NCI-H2081 treated with DMSO at 0.1 percent for 48 hours (cell line): Measurements from ENCODE around the gene IL1RL2.

Source experiments
- DNase-seq: peaks from one replicate; lab custom pipeline; 2025; lab: John Stamatoyannopoulos, UW

The IL1RL2 gene

GRCh38 chr2:102238778-102239177, 52.0 kb downstream of the IL1RL2 start:
- DNase-seq = no peak

DNA sequence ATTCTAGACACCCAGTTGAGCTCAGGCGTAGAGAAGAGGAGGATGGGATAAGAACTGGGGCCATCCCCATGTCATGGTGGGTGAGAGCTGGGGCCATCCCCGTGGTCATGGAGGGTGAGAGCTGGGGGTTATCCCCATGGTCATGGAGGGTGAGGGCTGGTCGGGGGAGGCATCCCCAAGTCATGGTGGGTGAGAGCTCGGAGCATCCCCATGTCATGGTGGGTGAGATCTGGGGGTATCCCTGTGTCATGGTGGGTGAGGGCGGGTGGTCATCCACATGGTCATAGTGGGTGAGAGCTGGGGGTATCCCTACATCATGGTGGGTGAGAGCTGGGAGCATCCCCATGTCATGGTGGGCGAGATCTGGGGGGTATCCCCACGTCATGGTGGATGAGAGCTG, 52.5 kb downstream of the IL1RL2 start:
- DNase-seq = no peak

- no peak for DNase-seq
Measured at GRCh38 chr2:102240640-102241370, 54.0 kb downstream of the IL1RL2 start.

DNA sequence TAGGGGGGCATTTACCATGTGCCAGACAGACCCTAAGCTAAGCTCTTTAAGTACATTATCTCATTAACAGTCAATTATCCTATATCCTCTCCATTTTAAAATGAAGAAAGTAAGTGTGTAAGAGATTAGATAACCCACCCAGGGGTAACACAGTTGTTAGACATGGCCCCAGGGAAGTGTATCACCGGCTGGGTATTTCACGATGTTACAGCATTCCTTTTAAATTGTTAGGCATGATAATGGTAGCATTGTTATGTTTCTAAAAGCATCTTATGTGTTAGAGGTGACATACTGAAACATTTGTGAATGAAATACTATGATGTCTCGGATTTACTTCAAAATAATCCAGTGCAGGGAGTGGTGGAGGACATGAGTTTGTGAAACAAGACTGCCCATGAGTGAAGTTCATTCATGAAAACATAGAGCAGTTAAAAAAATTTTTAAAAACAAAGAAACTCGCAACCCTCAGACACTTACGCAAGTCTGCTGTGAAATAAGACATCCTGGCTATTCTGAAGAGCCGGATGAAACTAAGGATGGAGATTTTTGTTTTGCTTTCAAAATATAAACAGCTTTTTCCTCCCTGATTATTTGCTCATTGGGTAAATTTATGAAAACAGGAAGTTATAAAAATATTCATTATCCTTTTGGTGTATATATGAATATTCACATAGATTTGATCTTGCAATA, 54.9 kb downstream of the IL1RL2 start:
- no peak for DNase-seq

DNA sequence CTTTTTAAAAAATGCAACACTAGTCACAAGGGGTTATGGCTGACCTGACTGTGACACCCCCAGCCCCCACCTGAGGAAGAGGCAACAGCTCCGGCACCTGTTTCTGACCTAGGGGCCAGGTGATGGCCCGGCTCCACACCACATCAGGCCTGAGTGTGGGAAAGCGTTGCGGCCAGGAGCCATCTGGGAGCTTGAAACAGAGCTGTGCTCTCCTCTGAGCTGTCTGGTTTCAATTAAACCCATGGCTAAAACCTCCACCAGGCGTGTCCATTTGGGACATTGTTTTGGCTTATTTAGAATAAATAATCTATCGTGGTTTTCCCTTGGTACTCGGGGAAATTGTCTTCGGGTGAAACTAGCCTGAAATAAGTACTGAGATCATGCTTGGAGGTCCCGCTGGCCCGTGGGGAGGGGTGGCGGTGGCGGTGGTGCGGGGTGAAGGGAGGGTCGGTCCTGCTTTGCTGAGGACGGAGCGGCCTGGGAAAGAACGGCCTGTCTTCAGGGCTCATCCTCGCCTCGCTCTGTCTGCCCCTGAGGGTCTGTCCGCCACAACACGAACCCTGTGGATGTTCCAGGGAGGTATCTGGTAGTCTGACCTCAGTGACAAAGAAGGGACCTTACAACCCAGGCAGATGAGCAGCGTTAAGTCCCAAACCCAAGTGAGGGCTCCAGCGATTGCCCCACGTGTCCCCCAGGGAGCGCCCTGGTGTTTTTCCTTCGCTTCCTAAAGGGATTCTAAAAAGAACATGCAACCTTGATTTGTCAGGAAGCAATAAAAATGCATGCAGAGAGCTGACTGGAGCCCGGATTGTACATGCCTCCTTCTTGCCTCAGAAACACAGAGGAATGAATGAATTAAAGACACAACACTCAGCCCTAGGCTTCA, 58.7 kb downstream of the IL1RL2 start:
- no peak for DNase-seq

DNA sequence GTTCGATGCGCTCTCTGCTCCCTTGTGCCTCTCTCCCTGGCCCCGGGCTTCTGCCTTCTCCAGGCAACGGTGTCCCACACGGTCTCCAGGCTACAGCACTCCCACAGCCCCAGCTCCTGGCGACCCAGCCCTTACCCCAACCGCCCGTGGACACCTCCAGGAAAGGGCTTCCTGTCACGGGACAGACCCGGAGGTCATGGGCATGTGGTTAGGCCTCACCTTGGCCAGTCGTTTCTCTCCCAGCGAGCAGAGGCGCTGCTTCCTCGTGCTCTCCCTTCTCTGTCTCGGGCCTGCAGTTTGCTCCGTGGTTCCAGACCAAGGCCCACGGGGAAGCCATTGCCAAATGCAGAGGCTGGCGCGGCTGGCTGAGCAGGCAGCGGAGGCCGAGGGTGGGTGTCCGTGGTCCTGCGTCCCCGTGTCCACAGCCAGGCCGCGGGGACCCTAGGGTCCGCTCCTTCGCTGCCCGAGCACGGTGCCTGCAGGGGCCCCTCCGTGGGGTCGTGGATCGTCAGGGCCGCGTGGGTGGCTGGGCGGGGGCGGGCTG, 63.5 kb downstream of the IL1RL2 start:
- no peak for DNase-seq

GRCh38 chr2:102251042-102251848, 64.4 kb downstream of the IL1RL2 start:
- no peak for DNase-seq

DNA sequence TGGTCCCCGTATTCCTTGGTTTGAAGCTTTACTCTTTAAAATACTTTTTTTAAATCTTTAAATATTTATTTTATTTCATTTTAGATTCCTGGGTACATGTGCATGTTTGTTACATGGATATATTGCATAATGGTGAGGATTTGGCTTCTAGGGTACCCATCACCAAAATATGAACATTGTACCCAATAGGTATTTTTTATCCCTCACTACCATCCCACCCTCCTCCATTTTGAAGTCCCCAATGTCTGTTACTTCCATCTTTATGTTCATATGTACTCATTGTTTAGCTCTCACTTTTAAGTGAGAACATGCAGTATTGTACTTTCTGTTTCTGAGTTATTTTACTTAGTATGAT, 65.0 kb downstream of the IL1RL2 start:
- no peak for DNase-seq

- DNase-seq = no peak
Measured at GRCh38 chr2:102252236-102252635, 65.4 kb downstream of the IL1RL2 start.

DNA sequence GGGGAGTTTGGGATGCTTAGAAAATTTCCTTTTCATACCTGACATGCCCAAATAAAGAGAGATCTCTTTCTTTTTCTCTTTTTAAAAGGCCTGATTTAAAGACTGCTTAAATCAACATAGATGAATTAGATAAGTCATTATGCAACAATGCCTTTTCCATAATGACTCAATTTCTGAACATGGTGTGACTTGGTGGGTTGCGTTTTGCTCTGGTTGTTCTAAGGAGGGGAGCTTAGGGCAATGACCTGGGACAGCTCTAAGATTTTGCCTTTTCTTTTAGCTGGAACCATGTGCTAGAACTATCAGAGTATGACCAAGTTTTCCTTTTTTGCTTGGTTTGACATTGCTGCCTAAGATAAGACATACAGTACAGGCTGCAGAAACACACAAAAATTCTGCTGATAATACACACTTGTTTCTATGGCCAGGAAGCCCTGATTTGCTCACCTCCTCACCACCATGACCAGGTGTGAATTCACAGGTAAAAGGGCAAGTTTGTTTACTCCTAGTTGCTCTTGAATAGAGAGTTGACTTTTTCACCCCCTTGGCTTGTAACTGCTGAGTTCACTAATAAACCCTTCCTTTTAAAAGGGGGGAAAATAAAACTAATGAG, 66.4 kb downstream of the IL1RL2 start:
- no peak for DNase-seq

GRCh38 chr2:102253753-102254150, 66.9 kb downstream of the IL1RL2 start:
- no peak for DNase-seq

- DNase-seq = no peak
Measured at GRCh38 chr2:102256276-102256675, 69.5 kb downstream of the IL1RL2 start.

GRCh38 chr2:102256874-102257462, 70.1 kb downstream of the IL1RL2 start:
- DNase-seq = no peak

DNA sequence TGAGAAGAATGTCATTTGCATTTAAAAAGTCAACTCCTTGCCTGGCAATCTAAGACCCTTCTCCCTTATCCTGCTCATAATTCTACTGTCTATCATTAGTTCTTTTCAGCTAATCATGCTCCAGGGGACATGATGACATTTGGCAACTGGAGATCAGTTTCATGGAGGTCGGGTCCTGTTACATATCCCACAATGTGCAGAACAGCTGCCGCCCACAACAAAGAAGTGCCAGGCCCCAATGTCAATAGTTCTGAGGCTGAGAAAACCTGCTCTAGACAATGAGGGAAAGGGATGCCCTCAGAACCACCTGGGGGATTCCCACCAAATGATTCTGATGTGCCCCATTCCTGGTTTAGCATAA, 71.2 kb downstream of the IL1RL2 start:
- DNase-seq = no peak

- DNase-seq = no peak
Measured at GRCh38 chr2:102258386-102259074, 71.7 kb downstream of the IL1RL2 start.

- DNase-seq = no peak
Measured at GRCh38 chr2:102261467-102262135, 74.8 kb downstream of the IL1RL2 start.

- no peak for DNase-seq
Measured at GRCh38 chr2:102262216-102263129, 75.7 kb downstream of the IL1RL2 start.

- DNase-seq = no peak
Measured at GRCh38 chr2:102264952-102265351, 78.1 kb downstream of the IL1RL2 start.

GRCh38 chr2:102266204-102266603, 79.4 kb downstream of the IL1RL2 start:
- DNase-seq = no peak
